Choroid plexus epithelial cell (primary cell): Measurements from ENCODE around the gene ELL.

Experiments
- DNase-seq: peaks from one replicate; pipeline ENCODE4 v3.0.0-alpha.2; 2010; ENCODE audit warnings: low read depth
- H3K4me3 ChIP-seq: 2 replicates; pipeline ENCODE4 v1.5.1; 2011; ENCODE audit warnings: low read depth, mild to moderate bottlenecking, control low read depth, low read length, moderate library complexity
- TF ChIP-seq, protein P1 (sequence below): conservative IDR thresholded peaks from 2 replicates; pipeline ENCODE4 v1.5.1; 2011; ENCODE audit warnings: low read depth, mild to moderate bottlenecking, control low read depth, inconsistent platforms, low read length, moderate library complexity

ELL gene

GRCh38 chr19:18433735-18434398 is 88.0 kb downstream of the ELL start:
- H3K4me3 ChIP-seq, result peak overlapping the region; percentile 54
- TF ChIP-seq, protein P1, sequence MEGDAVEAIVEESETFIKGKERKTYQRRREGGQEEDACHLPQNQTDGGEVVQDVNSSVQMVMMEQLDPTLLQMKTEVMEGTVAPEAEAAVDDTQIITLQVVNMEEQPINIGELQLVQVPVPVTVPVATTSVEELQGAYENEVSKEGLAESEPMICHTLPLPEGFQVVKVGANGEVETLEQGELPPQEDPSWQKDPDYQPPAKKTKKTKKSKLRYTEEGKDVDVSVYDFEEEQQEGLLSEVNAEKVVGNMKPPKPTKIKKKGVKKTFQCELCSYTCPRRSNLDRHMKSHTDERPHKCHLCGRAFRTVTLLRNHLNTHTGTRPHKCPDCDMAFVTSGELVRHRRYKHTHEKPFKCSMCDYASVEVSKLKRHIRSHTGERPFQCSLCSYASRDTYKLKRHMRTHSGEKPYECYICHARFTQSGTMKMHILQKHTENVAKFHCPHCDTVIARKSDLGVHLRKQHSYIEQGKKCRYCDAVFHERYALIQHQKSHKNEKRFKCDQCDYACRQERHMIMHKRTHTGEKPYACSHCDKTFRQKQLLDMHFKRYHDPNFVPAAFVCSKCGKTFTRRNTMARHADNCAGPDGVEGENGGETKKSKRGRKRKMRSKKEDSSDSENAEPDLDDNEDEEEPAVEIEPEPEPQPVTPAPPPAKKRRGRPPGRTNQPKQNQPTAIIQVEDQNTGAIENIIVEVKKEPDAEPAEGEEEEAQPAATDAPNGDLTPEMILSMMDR, result no peak
- no peak for DNase-seq

DNA sequence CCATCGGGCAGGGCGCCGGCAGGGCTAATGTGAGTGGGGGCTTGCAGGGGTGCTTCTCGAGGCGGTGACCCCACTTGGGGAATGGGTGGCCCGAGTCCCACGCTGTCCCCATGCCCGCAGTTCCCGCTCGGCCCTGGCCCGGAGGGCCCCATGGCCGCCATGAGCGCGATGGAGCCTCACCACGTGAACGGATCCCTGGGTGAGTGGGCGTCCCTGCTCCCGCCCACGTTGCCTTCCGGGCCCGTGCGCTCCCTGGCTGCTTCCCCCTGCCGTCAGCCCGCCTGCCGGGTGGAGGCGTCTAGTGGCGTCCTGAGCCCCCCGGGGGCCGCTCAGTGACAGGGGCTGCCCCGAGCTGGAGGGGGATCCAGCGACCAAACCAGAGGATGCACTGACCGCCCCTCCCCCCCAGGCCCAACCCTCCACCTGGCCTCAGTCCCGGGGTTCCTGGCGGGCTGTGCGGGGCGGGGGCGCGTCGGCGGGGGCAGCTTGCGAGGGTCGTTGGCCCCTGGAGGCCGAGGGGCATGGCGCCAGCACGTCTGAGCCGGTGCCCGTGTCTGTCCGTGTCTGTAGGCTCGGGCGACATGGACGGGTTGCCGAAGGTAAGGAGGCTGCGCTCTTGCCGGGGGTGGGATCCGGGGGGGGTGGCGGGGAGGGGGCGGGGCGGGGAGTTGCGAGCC is 88.7 kb downstream of the ELL start:
- peak overlapping the region; percentile 54 for H3K4me3 ChIP-seq
- DNase-seq, result no peak
- TF ChIP-seq, protein P1, result no peak

DNA sequence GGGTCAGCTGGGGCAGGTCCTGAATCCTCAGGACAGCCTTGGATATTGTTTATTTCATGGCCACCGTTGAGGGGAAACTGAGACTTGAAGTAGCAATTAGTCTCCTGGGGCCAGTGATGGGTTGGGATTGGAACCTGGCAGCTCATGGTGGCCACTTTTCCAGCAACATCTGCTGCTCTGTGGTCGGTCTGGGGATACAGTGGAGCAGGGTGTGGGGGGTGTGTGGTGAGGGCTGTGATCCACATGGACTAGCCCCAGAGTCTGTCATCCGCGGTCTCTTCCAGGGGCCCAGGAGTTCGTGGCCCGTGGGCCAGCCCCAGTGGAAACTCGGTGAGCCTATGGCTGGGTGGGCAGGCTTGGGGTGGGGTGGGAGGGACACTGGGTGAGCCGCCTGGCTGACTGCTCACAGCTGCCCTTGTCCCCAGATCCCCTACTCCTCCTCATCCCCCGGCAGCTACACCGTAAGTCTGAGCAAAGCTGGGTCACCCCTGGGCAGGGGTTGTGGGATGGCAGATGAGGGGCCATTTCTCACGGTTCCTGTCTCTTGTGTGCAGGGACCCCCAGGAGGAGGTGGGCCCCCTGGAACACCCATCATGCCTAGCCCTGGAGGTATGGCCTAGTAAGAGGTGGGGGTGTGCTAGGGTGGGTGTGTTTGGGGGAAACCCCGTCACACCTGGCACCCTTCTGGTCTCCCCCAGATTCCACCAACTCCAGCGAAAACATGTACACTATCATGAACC is 89.4 kb downstream of the ELL start:
- H3K4me3 ChIP-seq, result peak overlapping the region; percentile 54

GRCh38 chr19:18431351-18432197 is 90.3 kb downstream of the ELL start:
- TF ChIP-seq, protein P1, result no peak
- DNase-seq, result no peak
- H3K4me3 ChIP-seq, result no peak overlapping the region

More for the DNA sequence above, 89.4 kb downstream of the ELL start:
- DNase-seq, result no peak
- TF ChIP-seq, protein P1, result no peak

DNA sequence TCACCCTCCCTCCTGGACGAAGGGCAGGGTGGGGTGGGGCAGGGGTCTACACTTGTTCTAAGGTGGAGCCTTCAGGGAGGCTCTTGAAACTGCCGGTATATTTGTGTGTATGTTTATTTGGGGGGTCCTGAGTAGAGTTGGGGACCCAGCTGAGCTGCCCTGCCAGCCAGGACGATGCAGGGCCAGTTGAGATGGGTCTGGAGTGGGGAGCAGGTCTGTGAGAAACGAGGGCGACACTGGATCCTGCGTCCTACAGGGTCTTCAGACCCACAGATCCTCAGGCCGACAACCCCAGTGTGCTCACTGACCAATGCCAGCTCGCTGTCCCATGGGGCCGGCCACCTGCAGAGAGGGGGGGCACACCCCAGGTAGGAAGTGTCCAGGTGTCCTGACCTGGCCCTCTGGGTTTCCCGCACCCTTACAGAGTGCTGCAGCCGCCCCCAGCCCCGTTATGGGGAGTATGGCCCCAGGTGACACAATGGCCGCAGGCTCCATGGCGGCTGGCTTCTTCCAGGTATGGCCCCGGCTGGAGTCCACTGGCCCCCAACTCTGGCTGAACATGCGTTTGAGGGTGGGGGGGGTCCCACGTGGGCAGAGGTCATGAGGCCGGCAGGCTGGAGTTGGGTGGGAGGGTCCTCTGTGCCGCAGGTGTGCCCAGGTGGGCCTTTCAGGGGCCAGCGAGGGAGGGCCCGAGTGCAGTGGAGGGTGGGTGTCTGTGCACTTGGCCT is 91.3 kb downstream of the ELL start:
- no peak for DNase-seq
- H3K4me3 ChIP-seq, result no peak overlapping the region
- TF ChIP-seq, protein P1, result no peak
